GM23338 (cell line): ENCODE measurements around the gene KRT81. TPM values are rescaled to one million over a fixed set of nuclear protein-coding genes. Genes with fewer than 3 reads are reported as not detected.

Source experiments
- ATAC-seq: fragments of 200-7000 bp; cut with Tn5 transposase; 3 replicates; pipeline ENCODE4 v1.9.1; 2020
- DNase-seq: peaks from one replicate; pipeline ENCODE4 v3.0.0-alpha.2; 2015; ENCODE audit warnings: low spot score
- H2AFZ ChIP-seq: fragments of 200-600 bp; sonication (generic); 2 replicates; pipeline ENCODE4 v1.8.0; 2016; ENCODE audit warnings: antibody characterized with exemption, mild to moderate bottlenecking, moderate library complexity
- H3F3A ChIP-seq: fragments of 200-600 bp; sonication (generic); replicated peaks from 2 replicates; pipeline ENCODE4 v1.8.0; 2017; ENCODE audit warnings: antibody characterized with exemption, mixed run types, low read depth
- H3K27ac ChIP-seq: fragments of 200-600 bp; sonication (generic); 2 replicates; pipeline ENCODE4 v1.6.1; 2016; ENCODE audit warnings: low read depth
- H3K27me3 ChIP-seq: fragments of 200-600 bp; sonication (generic); 2 replicates; pipeline ENCODE4 v1.8.0; 2016; ENCODE audit warnings: mild to moderate bottlenecking, mixed run types, moderate library complexity; ENCODE audit not compliant: insufficient read depth
- H3K36me3 ChIP-seq: fragments of 200-600 bp; sonication (generic); 2 replicates; pipeline ENCODE4 v1.8.0; 2016; ENCODE audit warnings: mild to moderate bottlenecking; ENCODE audit not compliant: insufficient read depth
- H3K4me1 ChIP-seq: fragments of 200-600 bp; sonication (generic); 2 replicates; pipeline ENCODE4 v1.8.0; 2016; ENCODE audit warnings: mild to moderate bottlenecking, moderate library complexity; ENCODE audit not compliant: insufficient read depth
- H3K4me2 ChIP-seq: fragments of 200-600 bp; sonication (generic); 2 replicates; pipeline ENCODE4 v1.7.1; 2017; ENCODE audit warnings: mixed run types
- H3K4me3 ChIP-seq: fragments of 200-600 bp; sonication (generic); 2 replicates; pipeline ENCODE4 v1.6.1; 2016; ENCODE audit warnings: mixed run types
- H3K79me2 ChIP-seq: fragments of 200-600 bp; sonication (generic); replicated peaks from 2 replicates; pipeline ENCODE4 v1.8.0; 2017; ENCODE audit warnings: mild to moderate bottlenecking; ENCODE audit not compliant: insufficient read depth
- H3K9me2 ChIP-seq: fragments of 200-600 bp; sonication (generic); 2 replicates; pipeline ENCODE4 v1.8.0; 2017; ENCODE audit not compliant: insufficient read depth
- H4K20me1 ChIP-seq: fragments of 200-600 bp; sonication (generic); replicated peaks from 2 replicates; pipeline ENCODE4 v1.8.0; 2017; ENCODE audit warnings: mild to moderate bottlenecking; ENCODE audit not compliant: insufficient read depth
- H3K27ac Mint-ChIP-seq: 2 replicates; pipeline ENCODE4 v1.8.0; 2020; ENCODE audit warnings: inconsistent platforms, mild to moderate bottlenecking, moderate library complexity, mixed read lengths
- H3K27me3 Mint-ChIP-seq: 3 replicates; pipeline ENCODE4 v1.8.0; 2022; ENCODE audit warnings: low read depth, mild to moderate bottlenecking, moderate library complexity, mixed read lengths, inconsistent platforms; ENCODE audit not compliant: insufficient read depth, poor library complexity
- H3K36me3 Mint-ChIP-seq: 3 replicates; pipeline ENCODE4 v1.8.0; 2021; ENCODE audit warnings: low read depth, mild to moderate bottlenecking, inconsistent platforms, moderate library complexity, mixed read lengths
- H3K4me1 Mint-ChIP-seq: 3 replicates; pipeline ENCODE4 v1.8.0; 2020; ENCODE audit warnings: mild to moderate bottlenecking, inconsistent platforms, mixed read lengths
- H3K4me3 Mint-ChIP-seq: 3 replicates; pipeline ENCODE4 v1.8.0; 2021; ENCODE audit warnings: moderate library complexity, mild to moderate bottlenecking, inconsistent platforms, mixed read lengths
- H3K9me3 Mint-ChIP-seq: 3 replicates; pipeline ENCODE4 v1.8.0; 2020; ENCODE audit warnings: moderate library complexity, mild to moderate bottlenecking, inconsistent platforms, mixed read lengths
- CTCF ChIP-seq, 2 experiments: fragments of 200-600 bp in 1 of 2; sonication (generic) in 1 of 2; conservative IDR thresholded peaks; 2 replicates each; pipeline versions ENCODE4 v1.5.1 to v1.6.1; 2016 to 2017; ENCODE audit warnings: antibody characterized with exemption in 2 of 2, low read depth in 2 of 2, mild to moderate bottlenecking in 2 of 2, moderate library complexity in 1 of 2
- ETS1 ChIP-seq: IDR thresholded peaks from 2 replicates; pipeline ENCODE4 v1.6.1; 2016; ENCODE audit warnings: antibody characterized with exemption
- POLR2AphosphoS5 ChIP-seq: IDR thresholded peaks from 2 replicates; pipeline ENCODE4 v1.6.1; 2016; ENCODE audit warnings: antibody characterized with exemption, low read depth
- REST ChIP-seq: IDR thresholded peaks from one replicate; pipeline ENCODE4 v1.6.1; 2018; ENCODE audit warnings: antibody characterized with exemption; ENCODE audit not compliant: unreplicated experiment
- ZNF114 ChIP-seq: fragments of 250-450 bp; sonication (Bioruptor Pico); IDR thresholded peaks from 2 replicates; pipeline ENCODE4 v1.5.0; 2020; ENCODE audit warnings: mild to moderate bottlenecking, moderate library complexity
- polyA plus RNA-seq: library from polyadenylated mRNA; unstranded; fragments of >200 nt; fragmentation: Nextera tagmentation; extraction: Ambion mirVana; gene quantifications from 2 replicates; pipeline ENCODE4 v1.2.1, GENCODE V29; 2016
- total RNA-seq: library from RNA; depleted of rRNA; stranded (reverse); fragments of >200 nt; shearing (Covaris generic); gene quantifications from 2 replicates; pipeline ENCODE4 v1.2.3, GENCODE V29; 2014

Gene KRT81
- total and polyA plus RNA-seq, 2 experiments from 2014 or later = not detected

- H2AFZ ChIP-seq = no peak overlapping the region
- H3K36me3 ChIP-seq = no peaks in the 10 kb centered on the region
- ATAC-seq (no peak), DNase-seq (peak; percentile 13)
- Mint-ChIP-seq H3K4me3 (no peak overlapping the region), H3K4me1 (peaks cover 40% of the 10 kb centered on the region), H3K9me3 (no peaks in the 10 kb centered on the region), H3K27ac (no peak overlapping the region), H3K27me3 (peaks cover 31% of the 10 kb centered on the region), H3K36me3 (peaks cover 8% of the 10 kb centered on the region; the same call in 1 of the 3 replicates)
- H3K4me1 ChIP-seq = no peaks in the 10 kb centered on the region
- TF ChIP-seq CTCF (conservative IDR thresholded peaks at IDR 0.05; ENCODE audit: low read depth in 2 of 2) = peak in 1 of 2 experiments; percentile 34; a peak in 1 of 4 replicates
- TF ChIP-seq ZNF114 (CRISPR knock-in tag) = no peak
- no peak overlapping the region for H3K27ac ChIP-seq
- H3K27me3 ChIP-seq = peaks cover 13% of the 10 kb centered on the region
- no peak overlapping the region for H3K4me2 ChIP-seq
- H4K20me1 ChIP-seq = no peaks in the 10 kb centered on the region
- H3K79me2 ChIP-seq = no peaks in the 10 kb centered on the region
- H3K4me3 ChIP-seq = no peak overlapping the region
- no peaks in the 10 kb centered on the region for H3K9me2 ChIP-seq
- H3F3A ChIP-seq = no peaks in the 10 kb centered on the region
These were observed 45.9 kb downstream of the KRT81 start for GRCh38 chr12:52245259-52245961.

GRCh38 chr12:52244615-52244994, 46.7 kb downstream of the KRT81 start:
- Histone ChIP-seq H3K79me2 (no peaks in the 10 kb centered on the region), H3K4me3 (no peak overlapping the region)
- no peak overlapping the region; the same call in 1 of the 2 replicates for H3K27ac Mint-ChIP-seq

More at GRCh38 chr12:52244615-52244994, 46.7 kb downstream of the KRT81 start:
- peaks cover 8% of the 10 kb centered on the region; the same call in 1 of the 3 replicates for H3K36me3 Mint-ChIP-seq
- H3K9me3 Mint-ChIP-seq = no peaks in the 10 kb centered on the region
- peaks cover 35% of the 10 kb centered on the region for H3K4me1 Mint-ChIP-seq
- Histone ChIP-seq H3K4me1 (no peaks in the 10 kb centered on the region), H2AFZ (no peak overlapping the region), H3F3A (no peaks in the 10 kb centered on the region), H3K9me2 (no peaks in the 10 kb centered on the region), H3K27ac (no peak overlapping the region), H3K27me3 (peaks cover 6% of the 10 kb centered on the region), H3K4me2 (no peak overlapping the region), H4K20me1 (no peaks in the 10 kb centered on the region), H3K36me3 (no peaks in the 10 kb centered on the region)
- ATAC-seq (no peak), DNase-seq (no peak)
- peaks cover 26% of the 10 kb centered on the region for H3K27me3 Mint-ChIP-seq
- TF ChIP-seq POLR2AphosphoS5 (no peak), ETS1 (no peak), REST (no peak)
- no peak overlapping the region for H3K4me3 Mint-ChIP-seq
